OCI-LY1 (cell line): Measurements from ENCODE around the gene FOXM1.

Experiments
- EZH2 ChIP-seq: fragments of 200-600 bp; sonication (generic), shearing (Covaris generic); IDR thresholded peaks from 2 replicates; pipeline ENCODE4 v1.8.0; 2017; ENCODE audit warnings: borderline replicate concordance, mixed run types, mild to moderate bottlenecking, antibody characterized with exemption, low read length, moderate library complexity, mixed read lengths
- TF ChIP-seq, protein P1 (sequence below): fragments of 200-600 bp; sonication (generic), shearing (Covaris generic); IDR thresholded peaks from 2 replicates; pipeline ENCODE4 v1.5.1; 2017; ENCODE audit warnings: mild to moderate bottlenecking, antibody characterized with exemption, low read length, moderate library complexity, mixed read lengths

DNA sequence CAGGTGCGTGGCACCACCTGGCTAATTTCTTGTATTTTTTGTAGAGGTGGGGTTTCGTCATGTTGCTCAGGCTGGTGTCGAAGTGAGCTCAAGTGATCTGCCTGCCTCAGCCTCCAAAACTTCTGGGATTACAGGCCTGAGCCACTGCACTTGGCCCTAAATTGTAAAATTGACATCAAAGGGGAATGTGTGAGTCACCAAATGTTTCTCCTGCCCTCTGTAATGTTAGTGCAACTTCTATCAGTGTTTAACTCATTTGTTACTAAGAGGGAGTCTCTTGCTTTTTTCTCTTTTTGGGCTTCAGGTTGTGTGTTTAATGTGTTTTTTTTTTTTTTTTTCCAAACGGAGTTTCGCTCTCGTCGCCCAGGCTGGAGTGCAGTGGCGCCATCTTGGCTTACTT lies 16.0 kb upstream of the FOXM1 start:
- TF ChIP-seq, protein P1, sequence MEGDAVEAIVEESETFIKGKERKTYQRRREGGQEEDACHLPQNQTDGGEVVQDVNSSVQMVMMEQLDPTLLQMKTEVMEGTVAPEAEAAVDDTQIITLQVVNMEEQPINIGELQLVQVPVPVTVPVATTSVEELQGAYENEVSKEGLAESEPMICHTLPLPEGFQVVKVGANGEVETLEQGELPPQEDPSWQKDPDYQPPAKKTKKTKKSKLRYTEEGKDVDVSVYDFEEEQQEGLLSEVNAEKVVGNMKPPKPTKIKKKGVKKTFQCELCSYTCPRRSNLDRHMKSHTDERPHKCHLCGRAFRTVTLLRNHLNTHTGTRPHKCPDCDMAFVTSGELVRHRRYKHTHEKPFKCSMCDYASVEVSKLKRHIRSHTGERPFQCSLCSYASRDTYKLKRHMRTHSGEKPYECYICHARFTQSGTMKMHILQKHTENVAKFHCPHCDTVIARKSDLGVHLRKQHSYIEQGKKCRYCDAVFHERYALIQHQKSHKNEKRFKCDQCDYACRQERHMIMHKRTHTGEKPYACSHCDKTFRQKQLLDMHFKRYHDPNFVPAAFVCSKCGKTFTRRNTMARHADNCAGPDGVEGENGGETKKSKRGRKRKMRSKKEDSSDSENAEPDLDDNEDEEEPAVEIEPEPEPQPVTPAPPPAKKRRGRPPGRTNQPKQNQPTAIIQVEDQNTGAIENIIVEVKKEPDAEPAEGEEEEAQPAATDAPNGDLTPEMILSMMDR: no peak
- TF ChIP-seq EZH2: no peak
